HL-60/S4 (cell line): ENCODE measurements around the gene PLEKHG3.

Experiments
- in situ Hi-C: fragments of 300-500 bp; cut with MboI; formaldehyde crosslinking; loops from 2 replicates; pipeline ENCODE4 v1.14.3; 2022; ENCODE audit warnings: low sequenced_read_pairs

The PLEKHG3 gene

GRCh38 chr14:64705381-64706118 is 1.3 kb downstream of the PLEKHG3 start:
- in situ Hi-C loops: no loop called here

- in situ Hi-C loops: no loop called here
Measured at GRCh38 chr14:64706119-64706592, 1.9 kb downstream of the PLEKHG3 start.

GRCh38 chr14:64706593-64707193 is 2.5 kb downstream of the PLEKHG3 start:
- in situ Hi-C loops: no loop called here

- in situ Hi-C loops: no loop called here
Measured at GRCh38 chr14:64707661-64708060, 3.4 kb downstream of the PLEKHG3 start.

GRCh38 chr14:64708148-64709004 is 4.2 kb downstream of the PLEKHG3 start:
- in situ Hi-C loops: no loop called here

GRCh38 chr14:64709126-64709525 is 4.9 kb downstream of the PLEKHG3 start:
- in situ Hi-C loops: no loop called here

GRCh38 chr14:64711039-64711438 is 6.8 kb downstream of the PLEKHG3 start:
- in situ Hi-C loops: no loop called here

- in situ Hi-C loops: no loop called here
Measured at GRCh38 chr14:64713677-64714076, 9.5 kb downstream of the PLEKHG3 start.

- in situ Hi-C loops: no loop called here
Measured at GRCh38 chr14:64714432-64715025, 10.3 kb downstream of the PLEKHG3 start.

- in situ Hi-C loops: no loop called here
Measured at GRCh38 chr14:64715146-64715627, 11.0 kb downstream of the PLEKHG3 start.

GRCh38 chr14:64715628-64716412 is 11.6 kb downstream of the PLEKHG3 start:
- in situ Hi-C loops: no loop called here

- in situ Hi-C loops: no loop called here
Measured at GRCh38 chr14:64717870-64718269, 13.6 kb downstream of the PLEKHG3 start.

- in situ Hi-C loops: no loop called here
Measured at GRCh38 chr14:64718762-64719161, 14.5 kb downstream of the PLEKHG3 start.

GRCh38 chr14:64719601-64720000 is 15.4 kb downstream of the PLEKHG3 start:
- in situ Hi-C loops: no loop called here

- in situ Hi-C loops: no loop called here
Measured at GRCh38 chr14:64720131-64720576, 15.9 kb downstream of the PLEKHG3 start.

GRCh38 chr14:64721391-64721791 is 17.2 kb downstream of the PLEKHG3 start:
- in situ Hi-C loops: no loop called here

GRCh38 chr14:64721899-64722298 is 17.7 kb downstream of the PLEKHG3 start:
- in situ Hi-C loops: no loop called here

- in situ Hi-C loops: no loop called here
Measured at GRCh38 chr14:64722842-64723447, 18.7 kb downstream of the PLEKHG3 start.

GRCh38 chr14:64723691-64724577 is 19.7 kb downstream of the PLEKHG3 start:
- in situ Hi-C loops: no loop called here
